H1 (cell line): ENCODE data around the gene FHL1. TPM values are rescaled to one million over a fixed set of nuclear protein-coding genes. Genes with fewer than 3 reads are reported as not detected.
A peak's percentile ranks its signal among the peaks of the same experiment; 100 is the strongest.

Experiments
- CTCF ChIA-PET: fragments of 300-600 bp; sonication (Branson Sonifier 250); formaldehyde crosslinking; loops from one replicate; lab custom pipeline; 2021; ENCODE audit not compliant: partially characterized antibody; lab: Charles Lee
- POLR2A ChIA-PET: fragments of 300-600 bp; sonication (Branson Sonifier 250); formaldehyde crosslinking; loops from one replicate; lab custom pipeline; 2021; ENCODE audit warnings: inconsistent platforms; ENCODE audit not compliant: partially characterized antibody; lab: Charles Lee
- DNase-seq, 2 experiments: peaks; one replicate each; pipeline versions ENCODE4 v3.0.0 to v3.0.0-alpha.2; 2010 to 2022; ENCODE audit warnings: low spot score in 2 of 2, low read depth in 1 of 2, mixed read lengths in 1 of 2
- FAIRE-seq: peaks from 2 replicates; lab custom pipeline; 2011; peaks lifted over from hg19 to GRCh38; lab: Jason Lieb, UNC
- H2AFZ ChIP-seq: 2 replicates; pipeline ENCODE4 v1.8.1; 2012; ENCODE audit warnings: low read length, inconsistent platforms
- H2AK5ac ChIP-seq: 2 replicates; pipeline ENCODE4 v1.6.1; 2013; ENCODE audit warnings: low read depth, low read length
- H2BK120ac ChIP-seq: replicated peaks from 2 replicates; pipeline ENCODE3; 2013; ENCODE audit warnings: low read depth, low read length, inconsistent platforms
- H2BK12ac ChIP-seq: 2 replicates; pipeline ENCODE4 v1.6.1; 2013; ENCODE audit warnings: low read depth, low read length
- H2BK15ac ChIP-seq: 2 replicates; pipeline ENCODE4 v1.6.1; 2013; ENCODE audit warnings: low read length
- H2BK20ac ChIP-seq: 2 replicates; pipeline ENCODE4 v1.6.1; 2013; ENCODE audit warnings: low read length
- H2BK5ac ChIP-seq: 2 replicates; pipeline ENCODE4 v1.6.1; 2013; ENCODE audit warnings: low read depth, low read length
- H3K14ac ChIP-seq: 2 replicates; pipeline ENCODE4 v1.6.1; 2013; ENCODE audit warnings: inconsistent platforms; ENCODE audit not compliant: insufficient read length
- H3K18ac ChIP-seq: 2 replicates; pipeline ENCODE4 v1.6.1; 2013; ENCODE audit warnings: low read length; ENCODE audit errors: extremely low read depth
- H3K23ac ChIP-seq: 2 replicates; pipeline ENCODE4 v1.6.1; 2013; ENCODE audit warnings: inconsistent platforms; ENCODE audit not compliant: insufficient read length
- H3K23me2 ChIP-seq: 2 replicates; pipeline ENCODE4 v1.6.1; 2013; ENCODE audit warnings: low read depth, low read length
- H3K27ac ChIP-seq: 2 replicates; pipeline ENCODE4 v1.6.1; 2011; ENCODE audit warnings: low read depth, low read length, inconsistent platforms
- H3K27me3 ChIP-seq, 4 experiments: replicated peaks in 1 of 4; 1 replicate in 1 of 4; 2 replicates in 3 of 4; pipeline versions ENCODE4 v1.6.1 to v1.8.1; 2011 to 2013; ENCODE audit warnings: low read length in 3 of 4, mild to moderate bottlenecking in 3 of 4, inconsistent platforms in 2 of 4, mixed read lengths in 2 of 4, moderate library complexity in 1 of 4; ENCODE audit not compliant: control insufficient read depth in 3 of 4, insufficient read depth in 3 of 4; ENCODE audit errors: extremely low read depth in 1 of 4
- H3K36me3 ChIP-seq, 4 experiments: 2 replicates each; pipeline versions ENCODE4 v1.6.1 to v1.8.1; 2011 to 2013; ENCODE audit warnings: mild to moderate bottlenecking in 4 of 4, low read length in 3 of 4, moderate library complexity in 2 of 4, control low read depth in 1 of 4, inconsistent platforms in 1 of 4; ENCODE audit not compliant: insufficient read depth in 4 of 4, control insufficient read depth in 2 of 4
- H3K4ac ChIP-seq: replicated peaks from 2 replicates; pipeline ENCODE3; 2013; ENCODE audit warnings: low read length, low read depth, mixed read lengths, inconsistent platforms; ENCODE audit not compliant: insufficient read length
- H3K4me1 ChIP-seq, 4 experiments: replicated peaks in 1 of 4; 1 replicate in 1 of 4; 2 replicates in 3 of 4; pipeline versions ENCODE4 v1.6.1 to v1.8.1; 2011 to 2013; ENCODE audit warnings: low read length in 3 of 4, inconsistent platforms in 2 of 4, mixed read lengths in 1 of 4; ENCODE audit not compliant: insufficient read depth in 4 of 4, control insufficient read depth in 3 of 4
- H3K4me2 ChIP-seq, 2 experiments: 2 replicates each; pipeline versions ENCODE4 v1.6.1 to v1.8.1; 2011 to 2013; ENCODE audit warnings: low read depth in 2 of 2, low read length in 2 of 2, control low read depth in 1 of 2, inconsistent platforms in 1 of 2, mild to moderate bottlenecking in 1 of 2; ENCODE audit not compliant: insufficient read depth in 1 of 2
- H3K4me3 ChIP-seq, 4 experiments: fragments of 200-600, 300-600 bp in 1 of 4; sonication (generic), shearing (Covaris generic), sonication (Bioruptor Twin) in 1 of 4; 2 replicates each; pipeline versions ENCODE4 v1.5.1 to v1.8.1; 2011 to 2016; ENCODE audit warnings: low read length in 4 of 4, low read depth in 3 of 4, control low read depth in 2 of 4, inconsistent platforms in 2 of 4, mild to moderate bottlenecking in 2 of 4, mixed read lengths in 1 of 4, moderate library complexity in 1 of 4; ENCODE audit not compliant: insufficient read depth in 2 of 4; ENCODE audit errors: extremely low read depth in 1 of 4
- H3K56ac ChIP-seq: replicated peaks from 2 replicates; pipeline ENCODE3; 2013; ENCODE audit warnings: low read depth, mild to moderate bottlenecking, mixed read lengths, low read length, inconsistent platforms; ENCODE audit not compliant: insufficient read length
- H3K79me1 ChIP-seq: 2 replicates; pipeline ENCODE4 v1.6.1; 2013; ENCODE audit warnings: low read depth, low read length, control low read depth
- H3K79me2 ChIP-seq, 2 experiments: 2 replicates each; pipeline versions ENCODE4 v1.6.1 to v1.8.1; 2012 to 2013; ENCODE audit warnings: low read length in 2 of 2, mild to moderate bottlenecking in 2 of 2, inconsistent platforms in 1 of 2; ENCODE audit not compliant: insufficient read depth in 2 of 2, control insufficient read depth in 1 of 2
- H3K9ac ChIP-seq, 4 experiments: replicated peaks in 1 of 4; 1 replicate in 1 of 4; 2 replicates in 3 of 4; pipeline versions ENCODE4 v1.6.1 to v1.8.1; 2011 to 2013; ENCODE audit warnings: low read depth in 3 of 4, low read length in 3 of 4, control low read depth in 2 of 4, mild to moderate bottlenecking in 2 of 4, moderate library complexity in 2 of 4, inconsistent platforms in 1 of 4; ENCODE audit errors: extremely low read depth in 1 of 4
- H3K9me3 ChIP-seq, 2 experiments: 2 replicates each; pipeline versions ENCODE4 v1.6.1 to v1.8.1; 2012 to 2013; ENCODE audit warnings: mild to moderate bottlenecking in 2 of 2, moderate library complexity in 2 of 2, control low read depth in 1 of 2, inconsistent platforms in 1 of 2, low read depth in 1 of 2, low read length in 1 of 2, mixed read lengths in 1 of 2; ENCODE audit not compliant: insufficient read depth in 2 of 2
- H4K20me1 ChIP-seq, 2 experiments: replicated peaks in 1 of 2; 2 replicates each; pipeline versions ENCODE3 to v1.8.1; 2011 to 2013; ENCODE audit warnings: inconsistent platforms in 2 of 2, low read length in 2 of 2, mild to moderate bottlenecking in 1 of 2; ENCODE audit not compliant: insufficient read depth in 2 of 2, control insufficient read depth in 1 of 2
- H4K5ac ChIP-seq: 2 replicates; pipeline ENCODE4 v1.6.1; 2013; ENCODE audit warnings: low read length, low read depth, mixed read lengths, inconsistent platforms; ENCODE audit not compliant: insufficient read length
- H4K8ac ChIP-seq: 2 replicates; pipeline ENCODE4 v1.8.0; 2013; ENCODE audit warnings: mild to moderate bottlenecking, moderate library complexity, low read length, inconsistent platforms; ENCODE audit not compliant: insufficient read depth; ENCODE audit errors: extremely low read depth
- H4K91ac ChIP-seq: replicated peaks from 2 replicates; pipeline ENCODE3; 2013; ENCODE audit warnings: low read length, mixed read lengths, inconsistent platforms; ENCODE audit not compliant: insufficient read length
- E2F6 ChIP-seq: IDR thresholded peaks from 2 replicates; pipeline ENCODE4 v1.6.1; 2012; ENCODE audit warnings: inconsistent platforms
- NRF1 ChIP-seq: IDR thresholded peaks from 2 replicates; pipeline ENCODE4 v1.6.1; 2011; ENCODE audit warnings: mild to moderate bottlenecking, low read depth, low read length, improper control_type of control experiment
- POLR2A ChIP-seq, 2 experiments: IDR thresholded peaks; 1 replicate in 1 of 2; 2 replicates in 1 of 2; pipeline ENCODE4 v1.6.1; 2011; ENCODE audit warnings: low read depth in 2 of 2, low read length in 2 of 2, mild to moderate bottlenecking in 2 of 2; ENCODE audit errors: control extremely low read depth in 1 of 2
- YY1 ChIP-seq: IDR thresholded peaks from 2 replicates; pipeline ENCODE4 v1.6.1; 2011; ENCODE audit warnings: low read depth, mild to moderate bottlenecking, low read length
- WGBS, 2 experiments: shearing (Covaris generic) in 1 of 2; methylation state at CpG; one replicate each; pipeline versions ENCODE4 v1.1.6 to v1.1.7; 2013 to 2015; ENCODE audit warnings: low lambda C conversion rate in 2 of 2, mixed read lengths in 2 of 2, inconsistent platforms in 1 of 2, low coverage in 1 of 2, missing lambda C conversion rate in 1 of 2; ENCODE audit not compliant: insufficient replicate concordance in 2 of 2, insufficient coverage in 1 of 2, insufficient read length in 1 of 2; ENCODE audit errors: extremely low coverage in 1 of 2, missing lambda C conversion rate in 1 of 2; 5-methylcytosine and 5-hydroxymethylcytosine counted together
- polyA plus RNA-seq, 7 experiments: library from polyadenylated mRNA; depleted of rRNA in 3 of 7; stranded (reverse) in 5 of 7; unstranded in 2 of 7; fragments of >200 nt in 5 of 7; fragments of 200-250 nt in 2 of 7; gene quantifications; 1 replicate in 5 of 7; 2 replicates in 1 of 7; 4 replicates in 1 of 7; pipeline versions ENCODE4 v1.2.1 to v1.2.3, GENCODE V29; 2011 to 2013; ENCODE audit warnings: missing spikeins in 2 of 7, mixed read lengths in 2 of 7
- total RNA-seq: library from RNA; stranded (reverse); fragmentation: NEBNext Ultra II Directional; extraction: Animal tissue kit (Norgen Biotek cat#: 25700); gene quantifications from 2 replicates; pipeline ENCODE4 v1.2.1, GENCODE V29; 2021

FHL1 gene
- total and polyA plus RNA-seq, 2 of the 8 experiments (the other 6 are each of a cell fraction or from before 2014, with no cell fraction given): 45.0 to 56.5 TPM

- TF ChIP-seq E2F6: no peak
- TF ChIP-seq YY1: no peak
- TF ChIP-seq POLR2A (IDR thresholded peaks at IDR 0.05; ENCODE audit: control extremely low read depth in 1 of 2, low read depth in 2 of 2, low read length in 2 of 2): no peak
- TF ChIP-seq NRF1: no peak
- Histone ChIP-seq H3K4ac (no peak overlapping the region), H2BK120ac (no peak overlapping the region), H3K4me3 (no peak overlapping the region), H2BK20ac (no peak overlapping the region), H2AK5ac (no peak overlapping the region), H3K27me3 (no peaks in the 10 kb centered on the region), H3K18ac (no peak overlapping the region), H3K14ac (no peak overlapping the region), H3K4me2 (0 out of 4 replicates have a peak overlapping the region, but pooled peaks of 1 of the 2 experiments have one; percentile 3), H3K27ac (no peak overlapping the region), H3K4me1 (0 out of 7 replicates have a peak, but pooled peaks cover 0 to 4% (median 0%) of the 10 kb centered on the region in 4 experiments), H4K91ac (no peak overlapping the region), H2BK12ac (no peak overlapping the region), H2BK5ac (no peak overlapping the region), H3K9ac (no peak overlapping the region), H2BK15ac (no peak overlapping the region), H3K79me2 (no peaks in the 10 kb centered on the region), H3K79me1 (no peaks in the 10 kb centered on the region), H3K36me3 (no peaks in the 10 kb centered on the region), H2AFZ (no peak overlapping the region), H4K8ac (no peak overlapping the region), H4K5ac (no peak overlapping the region), H3K56ac (no peak overlapping the region), H3K23me2 (no peaks in the 10 kb centered on the region), H3K23ac (no peak overlapping the region), H3K9me3 (no peaks in the 10 kb centered on the region), H4K20me1 (no peaks in the 10 kb centered on the region)
- FAIRE-seq (no peak), DNase-seq (no peak)
- 43% methylated on average over 4 of the region's 4 CpGs; no CpG with 5 or more reads in 1 of the 2 experiments for WGBS, 2 experiments
- ChIA-PET POLR2A (no interaction called here), CTCF (no interaction called here)
Observed at GRCh38 chrX:136138939-136139338, 8.4 kb upstream of the FHL1 start.
